Measurements from ENCODE around the gene DBF4.
"Not testable (repeated sequence)": the region's sequence is repeated elsewhere in the genome, so short reads cannot be mapped to it uniquely, and the experiment has no call there.

DNA sequence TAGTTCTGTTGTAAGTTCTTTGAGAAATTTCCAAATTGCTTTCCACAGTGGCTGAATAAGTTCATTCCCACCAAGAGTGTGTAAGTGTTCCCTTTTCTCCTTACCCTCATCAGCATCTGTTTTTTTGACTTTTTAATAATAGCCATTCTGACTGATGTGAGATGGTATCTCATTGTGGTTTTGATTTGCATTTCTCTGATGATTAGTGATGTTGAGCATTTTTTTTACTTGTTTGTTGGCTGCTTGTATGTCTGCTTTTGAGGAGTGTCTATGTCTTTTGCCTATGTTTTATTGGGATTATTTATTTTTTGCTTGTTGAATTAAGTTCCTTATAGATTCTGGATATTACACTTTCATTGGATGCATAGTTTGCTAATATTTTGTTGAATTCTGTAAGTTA, 69.6 kb downstream of the DBF4 start:
- not testable (repeated sequence) for TF ChIP-seq NR2F2 (IDR thresholded peaks at IDR 0.05); FOXA1 (IDR thresholded peaks at IDR 0.05); JUND (IDR thresholded peaks at IDR 0.05); YY1 (IDR thresholded peaks at IDR 0.05); HNF4A (conservative IDR thresholded peaks at IDR 0.05); TAF1 (conservative IDR thresholded peaks at IDR 0.05); EGR1 (IDR thresholded peaks at IDR 0.05; ENCODE audit: low read depth in 2 of 2); GABPA (IDR thresholded peaks at IDR 0.05 in 1 of 2, conservative IDR thresholded peaks at IDR 0.05 in 1 of 2); RAD21 (IDR thresholded peaks at IDR 0.05); SP1 (IDR thresholded peaks at IDR 0.05)
- TF ChIP-seq, protein P1, sequence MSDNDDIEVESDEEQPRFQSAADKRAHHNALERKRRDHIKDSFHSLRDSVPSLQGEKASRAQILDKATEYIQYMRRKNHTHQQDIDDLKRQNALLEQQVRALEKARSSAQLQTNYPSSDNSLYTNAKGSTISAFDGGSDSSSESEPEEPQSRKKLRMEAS (IDR thresholded peaks at IDR 0.05) = not testable (repeated sequence)
- TF ChIP-seq, protein P2, sequence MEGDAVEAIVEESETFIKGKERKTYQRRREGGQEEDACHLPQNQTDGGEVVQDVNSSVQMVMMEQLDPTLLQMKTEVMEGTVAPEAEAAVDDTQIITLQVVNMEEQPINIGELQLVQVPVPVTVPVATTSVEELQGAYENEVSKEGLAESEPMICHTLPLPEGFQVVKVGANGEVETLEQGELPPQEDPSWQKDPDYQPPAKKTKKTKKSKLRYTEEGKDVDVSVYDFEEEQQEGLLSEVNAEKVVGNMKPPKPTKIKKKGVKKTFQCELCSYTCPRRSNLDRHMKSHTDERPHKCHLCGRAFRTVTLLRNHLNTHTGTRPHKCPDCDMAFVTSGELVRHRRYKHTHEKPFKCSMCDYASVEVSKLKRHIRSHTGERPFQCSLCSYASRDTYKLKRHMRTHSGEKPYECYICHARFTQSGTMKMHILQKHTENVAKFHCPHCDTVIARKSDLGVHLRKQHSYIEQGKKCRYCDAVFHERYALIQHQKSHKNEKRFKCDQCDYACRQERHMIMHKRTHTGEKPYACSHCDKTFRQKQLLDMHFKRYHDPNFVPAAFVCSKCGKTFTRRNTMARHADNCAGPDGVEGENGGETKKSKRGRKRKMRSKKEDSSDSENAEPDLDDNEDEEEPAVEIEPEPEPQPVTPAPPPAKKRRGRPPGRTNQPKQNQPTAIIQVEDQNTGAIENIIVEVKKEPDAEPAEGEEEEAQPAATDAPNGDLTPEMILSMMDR (IDR thresholded peaks at IDR 0.05; ENCODE audit: low read depth, low read length, missing input control) = not testable (repeated sequence)
- TF ChIP-seq, protein P3, sequence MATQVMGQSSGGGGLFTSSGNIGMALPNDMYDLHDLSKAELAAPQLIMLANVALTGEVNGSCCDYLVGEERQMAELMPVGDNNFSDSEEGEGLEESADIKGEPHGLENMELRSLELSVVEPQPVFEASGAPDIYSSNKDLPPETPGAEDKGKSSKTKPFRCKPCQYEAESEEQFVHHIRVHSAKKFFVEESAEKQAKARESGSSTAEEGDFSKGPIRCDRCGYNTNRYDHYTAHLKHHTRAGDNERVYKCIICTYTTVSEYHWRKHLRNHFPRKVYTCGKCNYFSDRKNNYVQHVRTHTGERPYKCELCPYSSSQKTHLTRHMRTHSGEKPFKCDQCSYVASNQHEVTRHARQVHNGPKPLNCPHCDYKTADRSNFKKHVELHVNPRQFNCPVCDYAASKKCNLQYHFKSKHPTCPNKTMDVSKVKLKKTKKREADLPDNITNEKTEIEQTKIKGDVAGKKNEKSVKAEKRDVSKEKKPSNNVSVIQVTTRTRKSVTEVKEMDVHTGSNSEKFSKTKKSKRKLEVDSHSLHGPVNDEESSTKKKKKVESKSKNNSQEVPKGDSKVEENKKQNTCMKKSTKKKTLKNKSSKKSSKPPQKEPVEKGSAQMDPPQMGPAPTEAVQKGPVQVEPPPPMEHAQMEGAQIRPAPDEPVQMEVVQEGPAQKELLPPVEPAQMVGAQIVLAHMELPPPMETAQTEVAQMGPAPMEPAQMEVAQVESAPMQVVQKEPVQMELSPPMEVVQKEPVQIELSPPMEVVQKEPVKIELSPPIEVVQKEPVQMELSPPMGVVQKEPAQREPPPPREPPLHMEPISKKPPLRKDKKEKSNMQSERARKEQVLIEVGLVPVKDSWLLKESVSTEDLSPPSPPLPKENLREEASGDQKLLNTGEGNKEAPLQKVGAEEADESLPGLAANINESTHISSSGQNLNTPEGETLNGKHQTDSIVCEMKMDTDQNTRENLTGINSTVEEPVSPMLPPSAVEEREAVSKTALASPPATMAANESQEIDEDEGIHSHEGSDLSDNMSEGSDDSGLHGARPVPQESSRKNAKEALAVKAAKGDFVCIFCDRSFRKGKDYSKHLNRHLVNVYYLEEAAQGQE (IDR thresholded peaks at IDR 0.05) = not testable (repeated sequence)
- TF ChIP-seq, protein P4, sequence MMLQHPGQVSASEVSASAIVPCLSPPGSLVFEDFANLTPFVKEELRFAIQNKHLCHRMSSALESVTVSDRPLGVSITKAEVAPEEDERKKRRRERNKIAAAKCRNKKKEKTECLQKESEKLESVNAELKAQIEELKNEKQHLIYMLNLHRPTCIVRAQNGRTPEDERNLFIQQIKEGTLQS (IDR thresholded peaks at IDR 0.05) = not testable (repeated sequence)

All from liver (tissue), 3 donors.